RWPE2 (cell line): ENCODE measurements around the gene DNAJB1.

Source experiments
- ATAC-seq: fragments of 200-7000 bp; cut with Tn5 transposase; 3 replicates; pipeline ENCODE4 v1.9.1; 2021; ENCODE audit warnings: low read depth
- DNase-seq: peaks from one replicate; pipeline ENCODE4 v3.0.0-alpha.2; 2020; ENCODE audit warnings: low spot score
- H3K27ac ChIP-seq: fragments of 450-650 bp; 2 replicates; pipeline ENCODE4 v1.5.1; 2017; ENCODE audit warnings: mild to moderate bottlenecking; ENCODE audit not compliant: poor library complexity, severe bottlenecking
- H3K27me3 ChIP-seq: fragments of 250-450 bp; sonication (Bioruptor Pico); 2 replicates; pipeline ENCODE4 v1.5.1; 2021; ENCODE audit warnings: mild to moderate bottlenecking, moderate library complexity; ENCODE audit not compliant: insufficient read depth, poor library complexity, severe bottlenecking
- H3K36me3 ChIP-seq: fragments of 250-450 bp; sonication (Bioruptor Pico); 2 replicates; pipeline ENCODE4 v1.5.1; 2020; ENCODE audit warnings: low read depth, mild to moderate bottlenecking, moderate library complexity
- H3K4me1 ChIP-seq: fragments of 250-450 bp; sonication (Bioruptor Pico); 2 replicates; pipeline ENCODE4 v1.5.1; 2021; ENCODE audit warnings: mild to moderate bottlenecking, moderate library complexity; ENCODE audit not compliant: insufficient read depth, poor library complexity, severe bottlenecking
- H3K4me3 ChIP-seq: fragments of 250-450 bp; sonication (Bioruptor Pico); 2 replicates; pipeline ENCODE4 v1.5.1; 2021; ENCODE audit warnings: mild to moderate bottlenecking, moderate library complexity; ENCODE audit not compliant: severe bottlenecking
- H3K9me3 ChIP-seq: fragments of 250-450 bp; sonication (Bioruptor Pico); 2 replicates; pipeline ENCODE4 v1.5.1; 2021; ENCODE audit warnings: mild to moderate bottlenecking, moderate library complexity; ENCODE audit not compliant: severe bottlenecking
- CTCF ChIP-seq: fragments of 450-650 bp; IDR thresholded peaks from one replicate; pipeline ENCODE4 v1.5.1; 2017; ENCODE audit warnings: mild to moderate bottlenecking, moderate library complexity; ENCODE audit not compliant: poor library complexity, severe bottlenecking

Gene DNAJB1

GRCh38 chr19:14496834-14497227 lies 21.4 kb downstream of the DNAJB1 start:
- H3K27ac ChIP-seq, result peak overlapping the region; percentile 80
- no peak for ATAC-seq
- H3K36me3 ChIP-seq, result peaks cover 26% of the 10 kb centered on the region
- no peak for DNase-seq
- H3K27me3 ChIP-seq, result no peaks in the 10 kb centered on the region
- peaks cover 20% of the 10 kb centered on the region for H3K4me1 ChIP-seq
- no peak for TF ChIP-seq CTCF
- H3K4me3 ChIP-seq, result no peak overlapping the region
- H3K9me3 ChIP-seq, result no peaks in the 10 kb centered on the region

- H3K36me3 ChIP-seq, result peaks cover 32% of the 10 kb centered on the region
- peaks cover 20% of the 10 kb centered on the region for H3K4me1 ChIP-seq
- DNase-seq, result peak; percentile 98
- H3K27me3 ChIP-seq, result no peaks in the 10 kb centered on the region
- peak within 1 kb of the TSS; percentile 55 for H3K4me3 ChIP-seq
- H3K9me3 ChIP-seq, result no peaks in the 10 kb centered on the region
- peak within 1 kb of the TSS; percentile 80 for H3K27ac ChIP-seq
- TF ChIP-seq CTCF, result no peak
- peak; percentile 91 for ATAC-seq
These were observed 22.0 kb downstream of the DNAJB1 start, which contains the start of gene GIPC1 for GRCh38 chr19:14496029-14496833. TSS of gene GIPC1 (minus strand) at chr19:14496127. CDS start at chr19:14482976, 13,151 bp downstream.

GRCh38 chr19:14495672-14496028 lies 22.5 kb downstream of the DNAJB1 start:
- TF ChIP-seq CTCF, result no peak
- ATAC-seq, result no peak
- Histone ChIP-seq H3K4me1 (peaks cover 20% of the 10 kb centered on the region), H3K9me3 (no peaks in the 10 kb centered on the region), H3K4me3 (peak overlapping the region; percentile 55), H3K27me3 (no peaks in the 10 kb centered on the region), H3K36me3 (peaks cover 38% of the 10 kb centered on the region), H3K27ac (peak overlapping the region; percentile 80)
- DNase-seq, result no peak

- H3K36me3 ChIP-seq, result peaks cover 44% of the 10 kb centered on the region
- peak overlapping the region; percentile 80 for H3K27ac ChIP-seq
- peak; percentile 20; the same call in 2 of the 3 replicates for ATAC-seq
- DNase-seq, result no peak
- H3K4me1 ChIP-seq, result peaks cover 20% of the 10 kb centered on the region
- TF ChIP-seq CTCF, result no peak
- H3K9me3 ChIP-seq, result no peaks in the 10 kb centered on the region
- H3K27me3 ChIP-seq, result no peaks in the 10 kb centered on the region
- peak overlapping the region; percentile 55 for H3K4me3 ChIP-seq
These were observed 23.1 kb downstream of the DNAJB1 start for GRCh38 chr19:14494910-14495671.

DNA sequence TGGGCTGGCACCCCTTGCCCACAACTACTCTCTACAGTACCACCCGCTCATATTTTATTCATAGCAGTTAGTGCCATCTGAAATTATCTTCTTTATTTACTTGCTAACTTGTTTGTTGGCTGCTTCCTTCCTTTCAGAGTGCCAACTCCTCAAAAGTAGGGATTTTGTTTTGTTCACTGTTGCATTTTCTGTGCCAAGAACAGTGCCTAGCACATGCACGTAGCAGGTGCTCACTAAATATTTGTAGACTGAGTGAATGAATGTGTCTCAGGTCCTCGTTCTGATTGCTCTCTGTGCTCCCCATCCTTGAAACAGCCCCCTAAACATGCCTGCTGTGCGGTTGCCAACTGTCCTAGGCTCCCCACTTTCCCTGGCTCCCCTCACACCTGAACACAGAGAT lies 23.8 kb downstream of the DNAJB1 start:
- DNase-seq (no peak), ATAC-seq (no peak)
- Histone ChIP-seq H3K4me3 (peak overlapping the region; percentile 55), H3K36me3 (peaks cover 51% of the 10 kb centered on the region), H3K27me3 (no peaks in the 10 kb centered on the region), H3K9me3 (no peaks in the 10 kb centered on the region), H3K4me1 (peaks cover 20% of the 10 kb centered on the region), H3K27ac (peak overlapping the region; percentile 80)
- no peak for TF ChIP-seq CTCF
